Measurements from ENCODE around the gene C22orf39. TPM values are rescaled to one million over a fixed set of nuclear protein-coding genes. Genes with fewer than 3 reads are reported as not detected.

Gene C22orf39
- polyA plus RNA-seq, 1 of the 3 experiments (the other 2 are of a cell fraction): 17.7 TPM

DNA sequence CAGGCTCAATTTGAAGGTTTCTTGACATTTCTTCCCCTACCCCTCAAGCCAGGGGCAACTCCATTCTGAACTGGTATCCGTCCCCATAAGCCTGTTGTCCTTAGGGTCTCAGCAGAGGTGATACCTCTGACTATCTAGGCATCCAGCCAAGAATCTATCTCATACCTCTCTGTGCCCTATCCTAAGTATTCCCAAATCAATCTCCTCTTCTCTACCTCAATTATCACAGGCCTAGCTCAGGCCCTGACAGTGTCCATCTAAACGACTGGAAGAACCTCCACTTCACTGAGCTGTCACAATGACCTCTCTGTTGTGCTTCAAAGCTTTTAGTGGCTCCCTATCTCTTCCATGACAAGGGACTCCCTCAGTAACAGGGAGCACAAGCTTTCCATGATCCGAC, 42.8 kb downstream of the C22orf39 start:
- ChIA-PET POLR2A (no interaction called here), CTCF (interaction anchor here (1.3 kb wide), 1 partner anchor 9 kb away, joined by 4 read pairs; no protein-coding TSS in a partner anchor)
- WGBS (ENCODE audit: low lambda C conversion rate): 98% methylated on average over 3 of the region's 3 CpGs
- no peaks in the 10 kb centered on the region for H3K9me2 ChIP-seq
- H3K9me3 ChIP-seq: no peaks in the 10 kb centered on the region
- H3F3A ChIP-seq (replicated peaks; ENCODE audit: insufficient read depth): peaks cover 4% of the 10 kb centered on the region
- no peaks in the 10 kb centered on the region for H3K27me3 ChIP-seq (ENCODE audit: insufficient read depth)
- no peak for TF ChIP-seq TAF1 (IDR thresholded peaks at IDR 0.05; ENCODE audit: borderline replicate concordance, low read depth, low read length)
- TF ChIP-seq, protein P1, sequence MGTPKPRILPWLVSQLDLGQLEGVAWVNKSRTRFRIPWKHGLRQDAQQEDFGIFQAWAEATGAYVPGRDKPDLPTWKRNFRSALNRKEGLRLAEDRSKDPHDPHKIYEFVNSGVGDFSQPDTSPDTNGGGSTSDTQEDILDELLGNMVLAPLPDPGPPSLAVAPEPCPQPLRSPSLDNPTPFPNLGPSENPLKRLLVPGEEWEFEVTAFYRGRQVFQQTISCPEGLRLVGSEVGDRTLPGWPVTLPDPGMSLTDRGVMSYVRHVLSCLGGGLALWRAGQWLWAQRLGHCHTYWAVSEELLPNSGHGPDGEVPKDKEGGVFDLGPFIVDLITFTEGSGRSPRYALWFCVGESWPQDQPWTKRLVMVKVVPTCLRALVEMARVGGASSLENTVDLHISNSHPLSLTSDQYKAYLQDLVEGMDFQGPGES (IDR thresholded peaks at IDR 0.05; ENCODE audit: low read depth, low read length): no peak
- TF ChIP-seq, protein P2, sequence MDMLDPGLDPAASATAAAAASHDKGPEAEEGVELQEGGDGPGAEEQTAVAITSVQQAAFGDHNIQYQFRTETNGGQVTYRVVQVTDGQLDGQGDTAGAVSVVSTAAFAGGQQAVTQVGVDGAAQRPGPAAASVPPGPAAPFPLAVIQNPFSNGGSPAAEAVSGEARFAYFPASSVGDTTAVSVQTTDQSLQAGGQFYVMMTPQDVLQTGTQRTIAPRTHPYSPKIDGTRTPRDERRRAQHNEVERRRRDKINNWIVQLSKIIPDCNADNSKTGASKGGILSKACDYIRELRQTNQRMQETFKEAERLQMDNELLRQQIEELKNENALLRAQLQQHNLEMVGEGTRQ (IDR thresholded peaks at IDR 0.05; ENCODE audit: borderline replicate concordance, low read depth, low read length): no peak
- no peak for TF ChIP-seq RFX5 (IDR thresholded peaks at IDR 0.05; ENCODE audit: low read length)
- no peak for TF ChIP-seq GATA2 (CRISPR knock-in tag; IDR thresholded peaks at IDR 0.05)
- no peak for TF ChIP-seq GABPA (IDR thresholded peaks at IDR 0.05; ENCODE audit: low read depth)
- no peak for TF ChIP-seq MEF2A (IDR thresholded peaks at IDR 0.05; ENCODE audit: borderline replicate concordance, low read depth)
- no peak for TF ChIP-seq FOXM1 (IDR thresholded peaks at IDR 0.05; ENCODE audit: low read depth)
- TF ChIP-seq, protein P3, sequence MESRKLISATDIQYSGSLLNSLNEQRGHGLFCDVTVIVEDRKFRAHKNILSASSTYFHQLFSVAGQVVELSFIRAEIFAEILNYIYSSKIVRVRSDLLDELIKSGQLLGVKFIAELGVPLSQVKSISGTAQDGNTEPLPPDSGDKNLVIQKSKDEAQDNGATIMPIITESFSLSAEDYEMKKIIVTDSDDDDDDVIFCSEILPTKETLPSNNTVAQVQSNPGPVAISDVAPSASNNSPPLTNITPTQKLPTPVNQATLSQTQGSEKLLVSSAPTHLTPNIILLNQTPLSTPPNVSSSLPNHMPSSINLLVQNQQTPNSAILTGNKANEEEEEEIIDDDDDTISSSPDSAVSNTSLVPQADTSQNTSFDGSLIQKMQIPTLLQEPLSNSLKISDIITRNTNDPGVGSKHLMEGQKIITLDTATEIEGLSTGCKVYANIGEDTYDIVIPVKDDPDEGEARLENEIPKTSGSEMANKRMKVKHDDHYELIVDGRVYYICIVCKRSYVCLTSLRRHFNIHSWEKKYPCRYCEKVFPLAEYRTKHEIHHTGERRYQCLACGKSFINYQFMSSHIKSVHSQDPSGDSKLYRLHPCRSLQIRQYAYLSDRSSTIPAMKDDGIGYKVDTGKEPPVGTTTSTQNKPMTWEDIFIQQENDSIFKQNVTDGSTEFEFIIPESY (IDR thresholded peaks at IDR 0.05; ENCODE audit: borderline replicate concordance, low read depth): no peak
- no peak for TF ChIP-seq POLR2AphosphoS5 (IDR thresholded peaks at IDR 0.05; ENCODE audit: low read depth, low read length)
- TF ChIP-seq, protein P4, sequence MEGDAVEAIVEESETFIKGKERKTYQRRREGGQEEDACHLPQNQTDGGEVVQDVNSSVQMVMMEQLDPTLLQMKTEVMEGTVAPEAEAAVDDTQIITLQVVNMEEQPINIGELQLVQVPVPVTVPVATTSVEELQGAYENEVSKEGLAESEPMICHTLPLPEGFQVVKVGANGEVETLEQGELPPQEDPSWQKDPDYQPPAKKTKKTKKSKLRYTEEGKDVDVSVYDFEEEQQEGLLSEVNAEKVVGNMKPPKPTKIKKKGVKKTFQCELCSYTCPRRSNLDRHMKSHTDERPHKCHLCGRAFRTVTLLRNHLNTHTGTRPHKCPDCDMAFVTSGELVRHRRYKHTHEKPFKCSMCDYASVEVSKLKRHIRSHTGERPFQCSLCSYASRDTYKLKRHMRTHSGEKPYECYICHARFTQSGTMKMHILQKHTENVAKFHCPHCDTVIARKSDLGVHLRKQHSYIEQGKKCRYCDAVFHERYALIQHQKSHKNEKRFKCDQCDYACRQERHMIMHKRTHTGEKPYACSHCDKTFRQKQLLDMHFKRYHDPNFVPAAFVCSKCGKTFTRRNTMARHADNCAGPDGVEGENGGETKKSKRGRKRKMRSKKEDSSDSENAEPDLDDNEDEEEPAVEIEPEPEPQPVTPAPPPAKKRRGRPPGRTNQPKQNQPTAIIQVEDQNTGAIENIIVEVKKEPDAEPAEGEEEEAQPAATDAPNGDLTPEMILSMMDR (IDR thresholded peaks at IDR 0.05): no peak
- DNase-seq: no peak
- H2AFZ ChIP-seq (ENCODE audit: low read depth): no peak overlapping the region
- peaks cover 0 to 28% of the 10 kb centered on the region in 2 experiments; a peak in 2 of 4 replicates for H3K4me1 ChIP-seq (ENCODE audit: control insufficient read depth in 1 of 2, insufficient read depth in 2 of 2, low read depth in 1 of 2, low read length in 1 of 2)
- H3K4me2 ChIP-seq: no peak overlapping the region
- no peak overlapping the region for H3K9ac ChIP-seq
- H4K20me1 ChIP-seq (ENCODE audit: insufficient read depth): no peaks in the 10 kb centered on the region
- no peak overlapping the region for H3K27ac ChIP-seq (ENCODE audit: low read depth in 2 of 2, low read length in 1 of 2)
- no peaks in the 10 kb centered on the region for H3K79me2 ChIP-seq (ENCODE audit: insufficient read depth)
- peaks cover 25 to 43% of the 10 kb centered on the region in 2 experiments for H3K36me3 ChIP-seq (replicated peaks in 1 of 2; ENCODE audit: control insufficient read depth in 1 of 2, insufficient read depth in 2 of 2, low read length in 1 of 2)
- H3K4me3 ChIP-seq (ENCODE audit: low read depth in 2 of 2, low read length in 1 of 2): no peak overlapping the region

All from SK-N-SH (cell line).